ENCODE results near the gene MCM10. TPM values are rescaled to one million over a fixed set of nuclear protein-coding genes. Genes with fewer than 3 reads are reported as not detected.

The MCM10 gene
- total and polyA plus RNA-seq, 2 of the 8 experiments (the other 6 are each of a cell fraction or from before 2014, with no cell fraction given), result 9.8 to 60.3 TPM

DNA sequence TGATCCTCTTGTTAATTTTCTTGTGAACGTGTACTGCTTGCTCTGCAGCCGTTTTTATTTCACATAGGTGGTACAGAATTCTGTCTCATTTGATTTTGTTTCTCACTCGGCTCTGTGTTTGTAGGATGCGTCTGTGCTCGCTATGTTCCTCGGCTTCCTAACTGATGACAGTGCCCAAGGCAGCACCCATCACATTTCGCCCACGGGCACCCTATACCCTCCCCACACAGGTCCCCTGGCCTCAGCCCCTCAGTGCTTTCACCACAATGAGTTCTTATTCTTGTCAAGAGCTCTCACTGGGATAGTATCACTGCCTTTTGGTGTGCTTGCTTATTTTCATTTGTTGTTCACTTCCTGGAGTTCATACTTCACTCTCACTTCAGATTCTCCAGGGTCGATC lies 44.7 kb downstream of the MCM10 start:
- no peak overlapping the region for H4K8ac ChIP-seq (ENCODE audit: extremely low read depth, insufficient read depth, low read length)
- ChIA-PET CTCF (ENCODE audit: partially characterized antibody) (interaction anchor here (0.7 to 2.9 kb wide), 27 partner anchors 8 to 316 kb away, joined by 3 to 12 read pairs (median 4); partner anchors contain the start of gene PHYH), POLR2A (ENCODE audit: partially characterized antibody) (interaction anchor here (0.7 to 1.1 kb wide), 2 partner anchors 130 to 143 kb away, joined by 3 to 7 read pairs; no protein-coding TSS in a partner anchor)
- DNase-seq (ENCODE audit: low read depth in 1 of 2, low spot score in 2 of 2) (no peak), FAIRE-seq (no peak)
- 95% methylated on average over 9 of the region's 9 CpGs; no CpG with 5 or more reads in 1 of the 2 experiments for WGBS, 2 experiments (ENCODE audit: extremely low coverage in 1 of 2, insufficient coverage in 1 of 2, insufficient read length in 1 of 2, insufficient replicate concordance in 2 of 2, low coverage in 1 of 2, low lambda C conversion rate in 2 of 2, missing lambda C conversion rate in 1 of 2)
- H2BK5ac ChIP-seq (ENCODE audit: low read depth, low read length), result no peak overlapping the region
- no peak overlapping the region for H3K18ac ChIP-seq (ENCODE audit: extremely low read depth, low read length)
- H3K4me2 ChIP-seq (ENCODE audit: insufficient read depth in 1 of 2, low read depth in 2 of 2, low read length in 2 of 2), result no peak overlapping the region
- H2BK20ac ChIP-seq (ENCODE audit: low read length), result no peak overlapping the region
- no peak overlapping the region for H3K14ac ChIP-seq (ENCODE audit: insufficient read length)
- no peaks in the 10 kb centered on the region; a peak in 1 of 7 replicates for H3K27me3 ChIP-seq (replicated peaks in 1 of 4; ENCODE audit: control insufficient read depth in 3 of 4, extremely low read depth in 1 of 4, insufficient read depth in 3 of 4, low read length in 3 of 4)
- no peak overlapping the region for H3K27ac ChIP-seq (ENCODE audit: low read depth, low read length)
- H2BK120ac ChIP-seq (replicated peaks; ENCODE audit: low read depth, low read length), result no peak overlapping the region
- peaks cover 0 to 3% of the 10 kb centered on the region in 2 experiments for H4K20me1 ChIP-seq (replicated peaks in 1 of 2; ENCODE audit: control insufficient read depth in 1 of 2, insufficient read depth in 2 of 2, low read length in 2 of 2)
- no peak overlapping the region for H3K9ac ChIP-seq (replicated peaks in 1 of 4; ENCODE audit: extremely low read depth in 1 of 4, low read depth in 3 of 4, low read length in 3 of 4)
- H2AK5ac ChIP-seq (ENCODE audit: low read depth, low read length), result no peak overlapping the region
- H3K56ac ChIP-seq (replicated peaks; ENCODE audit: insufficient read length, low read depth, low read length), result no peak overlapping the region
- H3K4me1 ChIP-seq (replicated peaks in 1 of 4; ENCODE audit: control insufficient read depth in 3 of 4, insufficient read depth in 4 of 4, low read length in 3 of 4), result peaks cover 0 to 4% (median 0%) of the 10 kb centered on the region in 4 experiments; a peak in 1 of 7 replicates
- H3K36me3 ChIP-seq (ENCODE audit: control insufficient read depth in 2 of 4, insufficient read depth in 4 of 4, low read length in 3 of 4), result peaks cover 20 to 81% (median 50%) of the 10 kb centered on the region in 4 experiments
- no peaks in the 10 kb centered on the region; a peak in 1 of 4 replicates for H3K79me2 ChIP-seq (ENCODE audit: control insufficient read depth in 1 of 2, insufficient read depth in 2 of 2, low read length in 2 of 2)
- no peak overlapping the region for H3K4ac ChIP-seq (replicated peaks; ENCODE audit: insufficient read length, low read depth, low read length)
- H2BK12ac ChIP-seq (ENCODE audit: low read depth, low read length), result no peak overlapping the region
- H3K79me1 ChIP-seq (ENCODE audit: low read depth, low read length), result no peaks in the 10 kb centered on the region; the same call in 1 of the 2 replicates
- no peak overlapping the region for H3K23ac ChIP-seq (ENCODE audit: insufficient read length)
- H4K5ac ChIP-seq (ENCODE audit: insufficient read length, low read depth, low read length), result no peak overlapping the region
- H2AFZ ChIP-seq (ENCODE audit: low read length), result no peak overlapping the region
- H2BK15ac ChIP-seq (ENCODE audit: low read length), result no peak overlapping the region
- H3K23me2 ChIP-seq (ENCODE audit: low read depth, low read length), result no peaks in the 10 kb centered on the region
- no peak overlapping the region for H3K4me3 ChIP-seq (ENCODE audit: extremely low read depth in 1 of 4, insufficient read depth in 2 of 4, low read depth in 3 of 4, low read length in 4 of 4)
- no peaks in the 10 kb centered on the region for H3K9me3 ChIP-seq (ENCODE audit: insufficient read depth in 2 of 2, low read depth in 1 of 2, low read length in 1 of 2)
- H4K91ac ChIP-seq (replicated peaks; ENCODE audit: insufficient read length, low read length), result no peak overlapping the region
- no peak for TF ChIP-seq YY1 (IDR thresholded peaks at IDR 0.05; ENCODE audit: low read depth, low read length)
- TF ChIP-seq GTF2F1 (IDR thresholded peaks at IDR 0.05; ENCODE audit: borderline replicate concordance, low read depth, low read length), result no peak
- TF ChIP-seq CEBPB (IDR thresholded peaks at IDR 0.05; ENCODE audit: low read depth, low read length), result no peak

Measured in H1 (cell line).